PC-3 (cell line): Measurements from ENCODE around the gene QPCT. TPM values are rescaled to one million over a fixed set of nuclear protein-coding genes. Genes with fewer than 3 reads are reported as not detected.

Experiments
- ATAC-seq: fragments of 200-7000 bp; cut with Tn5 transposase; 2 replicates; pipeline ENCODE4 v1.9.1; 2020; ENCODE audit warnings: mild to moderate bottlenecking, moderate library complexity
- BruUV-seq: library from RNA; stranded (reverse); fragments of 400-500 nt; replicated peaks from 2 replicates; lab custom pipeline; 2021; lab: Mats Ljungman, UMichigan
- CTCF ChIA-PET: fragments of 300-600 bp; sonication (Branson Sonifier 250); formaldehyde crosslinking; loops from one replicate; lab custom pipeline; 2022; ENCODE audit warnings: antibody characterized with exemption; lab: Charles Lee
- POLR2A ChIA-PET: fragments of 300-600 bp; sonication (Branson Sonifier 250); formaldehyde crosslinking; loops from one replicate; lab custom pipeline; 2022; ENCODE audit warnings: antibody characterized with exemption; ENCODE audit not compliant: unreplicated experiment; lab: Charles Lee
- DNase-seq: peaks from one replicate; pipeline ENCODE4 v3.0.0-alpha.2; 2015
- H2AFZ ChIP-seq: fragments of 300-600 bp; sonication (generic); 2 replicates; pipeline ENCODE4 v1.6.0; 2016; ENCODE audit warnings: antibody characterized with exemption, low read length
- H3F3A ChIP-seq: fragments of 300-600 bp; sonication (generic); one replicate; pipeline ENCODE4 v1.6.0; 2017; ENCODE audit warnings: antibody characterized with exemption, low read length, control low read depth, mild to moderate bottlenecking; ENCODE audit not compliant: unreplicated experiment
- H3K27ac ChIP-seq: fragments of 300-600 bp; sonication (generic); 2 replicates; pipeline ENCODE4 v1.5.1; 2016; ENCODE audit warnings: mild to moderate bottlenecking, low read length
- H3K27me3 ChIP-seq: fragments of 300-600 bp; sonication (generic); 2 replicates; pipeline ENCODE4 v1.6.1; 2016; ENCODE audit warnings: low read length, mixed read lengths
- H3K36me3 ChIP-seq: fragments of 300-600 bp; sonication (generic); 2 replicates; pipeline ENCODE4 v1.6.1; 2016; ENCODE audit warnings: low read depth, mixed run types, low read length, mixed read lengths
- H3K4me1 ChIP-seq: fragments of 300-600 bp; sonication (generic); 2 replicates; pipeline ENCODE4 v1.5.1; 2016; ENCODE audit warnings: low read length; ENCODE audit not compliant: insufficient read depth
- H3K4me2 ChIP-seq: fragments of 300-600 bp; sonication (generic); 2 replicates; pipeline ENCODE4 v1.6.0; 2016; ENCODE audit warnings: low read length
- H3K4me3 ChIP-seq: fragments of 300-600 bp; sonication (generic); 2 replicates; pipeline ENCODE4 v1.5.1; 2016; ENCODE audit warnings: mild to moderate bottlenecking, low read length, mixed read lengths
- H3K79me2 ChIP-seq: fragments of 300-600 bp; sonication (generic); 2 replicates; pipeline ENCODE4 v1.6.1; 2017; ENCODE audit warnings: low read length, mixed read lengths
- H3K9ac ChIP-seq: fragments of 300-600 bp; sonication (generic); 2 replicates; pipeline ENCODE4 v1.6.0; 2016; ENCODE audit warnings: mild to moderate bottlenecking, low read length
- H3K9me2 ChIP-seq: fragments of 300-600 bp; sonication (generic); replicated peaks from 2 replicates; pipeline ENCODE4 v1.6.1; 2016; ENCODE audit warnings: mixed run types, low read length, mixed read lengths
- H3K9me3 ChIP-seq: fragments of 300-600 bp; sonication (generic); 2 replicates; pipeline ENCODE4 v1.6.1; 2016; ENCODE audit warnings: low read length, mixed read lengths
- H4K20me1 ChIP-seq: fragments of 300-600 bp; sonication (generic); 2 replicates; pipeline ENCODE4 v1.6.1; 2016; ENCODE audit warnings: low read length, mixed read lengths
- EZH2 ChIP-seq: fragments of 300-600 bp; sonication (generic); IDR thresholded peaks from one replicate; pipeline ENCODE4 v1.6.1; 2017; ENCODE audit warnings: antibody characterized with exemption, mild to moderate bottlenecking, low read length; ENCODE audit not compliant: unreplicated experiment
- EZH2phosphoT487 ChIP-seq: fragments of 300-600 bp; sonication (generic); IDR thresholded peaks from 2 replicates; pipeline ENCODE4 v1.6.1; 2018; ENCODE audit warnings: mild to moderate bottlenecking, antibody characterized with exemption, low read length, borderline replicate concordance
- intact Hi-C: fragments of 100-400 bp; cut with micrococcal nuclease; formaldehyde crosslinking; loops from 2 replicates; pipeline ENCODE4 v1.9.0; 2023
- total RNA-seq: library from RNA; depleted of rRNA; stranded (reverse); fragments of >200 nt; gene quantifications from 2 replicates; pipeline ENCODE4 v1.2.3, GENCODE V29; 2014
- TF ChIP-seq, protein P1 (sequence below): fragments of 300-600 bp; sonication (generic); conservative IDR thresholded peaks from 2 replicates; pipeline ENCODE4 v1.5.1; 2017; ENCODE audit warnings: antibody characterized with exemption, low read depth, mild to moderate bottlenecking, low read length

Gene QPCT
- total RNA-seq, 1 experiment from 2014 or later = not detected

DNA sequence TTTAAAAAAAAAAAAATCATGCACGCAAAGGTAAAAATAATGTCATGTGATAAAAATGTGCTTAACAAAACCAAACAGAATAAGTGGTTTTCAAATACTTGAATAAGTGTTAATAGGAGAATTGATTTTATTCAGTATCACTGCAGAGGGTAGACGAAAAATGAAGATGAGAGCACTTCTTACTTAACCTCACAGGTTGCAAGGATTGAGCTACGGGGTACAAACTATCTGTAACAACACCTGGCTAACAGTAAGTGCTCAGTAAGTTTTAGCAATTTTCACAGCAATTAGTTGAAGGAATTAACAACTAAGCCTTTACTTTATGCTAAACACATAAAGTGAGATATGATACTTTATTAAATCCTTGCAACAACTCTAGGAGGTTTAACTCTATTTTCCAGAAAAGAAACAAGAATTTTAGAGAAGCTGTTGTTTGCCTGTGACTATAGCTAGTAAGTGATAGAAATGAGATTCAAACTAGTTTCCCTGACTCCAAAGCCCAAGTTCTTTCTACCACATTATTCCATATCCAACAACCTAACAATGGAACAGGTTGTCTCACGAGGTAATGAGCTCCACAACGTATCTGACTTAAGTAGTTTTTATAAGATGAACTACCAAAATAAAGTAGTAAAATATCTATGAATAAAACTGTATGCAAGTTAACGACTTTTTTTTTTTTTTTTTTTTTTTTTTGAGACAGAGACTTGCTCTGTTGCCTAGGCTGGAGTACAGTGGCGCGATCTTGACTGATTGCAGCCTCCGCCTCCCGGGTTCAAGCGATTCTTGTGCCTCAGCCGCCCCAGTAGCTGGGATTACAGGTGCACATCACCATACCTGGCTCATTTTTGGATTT is 24.4 kb upstream of the QPCT start:
- H3F3A ChIP-seq = no peaks in the 10 kb centered on the region
- H3K4me2 ChIP-seq = no peak overlapping the region
- H3K4me3 ChIP-seq = no peak overlapping the region
- peaks cover 7% of the 10 kb centered on the region; the same call in 1 of the 2 replicates for H3K36me3 ChIP-seq
- DNase-seq = no peak
- CTCF ChIA-PET = no interaction called here
- H3K27ac ChIP-seq = no peak overlapping the region
- TF ChIP-seq EZH2 = no peak
- TF ChIP-seq, protein P1, sequence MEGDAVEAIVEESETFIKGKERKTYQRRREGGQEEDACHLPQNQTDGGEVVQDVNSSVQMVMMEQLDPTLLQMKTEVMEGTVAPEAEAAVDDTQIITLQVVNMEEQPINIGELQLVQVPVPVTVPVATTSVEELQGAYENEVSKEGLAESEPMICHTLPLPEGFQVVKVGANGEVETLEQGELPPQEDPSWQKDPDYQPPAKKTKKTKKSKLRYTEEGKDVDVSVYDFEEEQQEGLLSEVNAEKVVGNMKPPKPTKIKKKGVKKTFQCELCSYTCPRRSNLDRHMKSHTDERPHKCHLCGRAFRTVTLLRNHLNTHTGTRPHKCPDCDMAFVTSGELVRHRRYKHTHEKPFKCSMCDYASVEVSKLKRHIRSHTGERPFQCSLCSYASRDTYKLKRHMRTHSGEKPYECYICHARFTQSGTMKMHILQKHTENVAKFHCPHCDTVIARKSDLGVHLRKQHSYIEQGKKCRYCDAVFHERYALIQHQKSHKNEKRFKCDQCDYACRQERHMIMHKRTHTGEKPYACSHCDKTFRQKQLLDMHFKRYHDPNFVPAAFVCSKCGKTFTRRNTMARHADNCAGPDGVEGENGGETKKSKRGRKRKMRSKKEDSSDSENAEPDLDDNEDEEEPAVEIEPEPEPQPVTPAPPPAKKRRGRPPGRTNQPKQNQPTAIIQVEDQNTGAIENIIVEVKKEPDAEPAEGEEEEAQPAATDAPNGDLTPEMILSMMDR = no peak
- peaks cover 10% of the 10 kb centered on the region; the same call in 1 of the 2 replicates for H3K4me1 ChIP-seq
- BruUV-seq = no TSS peak
- no peak for ATAC-seq
- intact Hi-C loops = no loop called here
- no peak overlapping the region for H3K9ac ChIP-seq
- H4K20me1 ChIP-seq = peaks cover 7% of the 10 kb centered on the region; the same call in 1 of the 2 replicates
- H3K9me2 ChIP-seq = no peaks in the 10 kb centered on the region
- H3K27me3 ChIP-seq = no peaks in the 10 kb centered on the region
- no peaks in the 10 kb centered on the region for H3K9me3 ChIP-seq
- H3K79me2 ChIP-seq = peaks cover 89% of the 10 kb centered on the region
- POLR2A ChIA-PET = no interaction called here
- no peak overlapping the region for H2AFZ ChIP-seq

DNA sequence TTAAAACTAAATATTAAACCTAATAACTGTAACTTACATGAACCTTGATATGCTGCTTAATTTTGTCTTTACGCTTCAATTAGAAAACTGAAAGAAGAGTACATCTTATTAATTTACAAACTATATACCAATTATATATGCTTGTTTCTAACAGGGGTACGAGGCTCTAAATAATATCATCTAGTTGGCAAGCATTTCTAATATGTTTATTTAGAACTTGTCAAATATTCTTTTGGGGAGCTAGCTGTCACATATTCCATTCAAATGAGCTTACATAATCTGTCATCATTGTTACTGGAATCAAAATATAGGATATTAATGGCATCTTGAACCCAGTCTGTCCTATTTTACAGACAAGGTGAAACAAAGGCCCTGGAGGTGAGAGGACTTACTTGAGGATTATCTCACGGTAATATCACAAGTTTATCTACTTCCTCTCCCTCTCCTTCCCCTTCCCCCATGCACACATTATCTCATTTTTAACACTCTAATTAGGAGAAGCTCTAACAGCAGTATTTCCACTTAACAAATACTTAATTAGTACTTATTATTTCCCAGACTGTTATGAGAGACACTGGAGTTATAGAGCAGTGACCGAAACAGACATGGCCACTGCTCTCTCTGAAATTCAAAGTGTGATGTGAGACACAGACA is 23.3 kb upstream of the QPCT start:
- Histone ChIP-seq H3K9me3 (no peaks in the 10 kb centered on the region), H4K20me1 (peaks cover 7% of the 10 kb centered on the region; the same call in 1 of the 2 replicates), H3K36me3 (peaks cover 4% of the 10 kb centered on the region; the same call in 1 of the 2 replicates), H2AFZ (no peak overlapping the region), H3K4me1 (peaks cover 16% of the 10 kb centered on the region), H3K9ac (no peak overlapping the region), H3K27ac (no peak overlapping the region), H3F3A (no peaks in the 10 kb centered on the region), H3K27me3 (no peaks in the 10 kb centered on the region), H3K9me2 (no peaks in the 10 kb centered on the region), H3K4me3 (no peak overlapping the region), H3K79me2 (peaks cover 78% of the 10 kb centered on the region), H3K4me2 (peak overlapping the region; percentile 86; the same call in 1 of the 2 replicates)
- CTCF ChIA-PET = no interaction called here
- intact Hi-C loops = no loop called here
- TF ChIP-seq EZH2phosphoT487 (no peak), EZH2 (no peak)
- DNase-seq (no peak), ATAC-seq (no peak)
- POLR2A ChIA-PET = interaction anchor here (1.1 kb wide), 1 partner anchor 90 kb away, joined by 4 read pairs; the partner anchor contains the start of genes CEBPZ and NDUFAF7
- no TSS peak for BruUV-seq

DNA sequence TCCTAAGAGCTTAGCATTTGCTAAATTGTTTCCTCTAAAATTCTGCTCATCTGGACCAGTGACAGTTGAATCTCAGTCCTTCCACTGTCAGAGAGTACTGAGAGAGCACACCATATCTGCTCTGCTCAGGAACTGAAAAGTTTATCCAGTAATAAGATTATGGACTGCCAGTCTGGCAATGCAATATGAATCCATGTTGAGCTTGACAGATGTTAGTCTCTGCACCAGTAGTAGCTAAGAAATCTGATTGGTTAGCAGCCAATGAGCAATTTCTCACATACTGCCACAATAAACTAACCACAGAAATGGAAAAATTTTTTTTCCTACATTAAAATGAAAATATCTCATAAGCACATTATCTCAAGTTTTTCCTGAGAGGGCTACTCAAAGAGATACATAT is 22.1 kb upstream of the QPCT start:
- H3K27ac ChIP-seq = no peak overlapping the region
- no peaks in the 10 kb centered on the region for H3K9me3 ChIP-seq
- H2AFZ ChIP-seq = no peak overlapping the region
- no peaks in the 10 kb centered on the region for H3F3A ChIP-seq
- ChIA-PET POLR2A (interaction anchor here (0.6 to 1.1 kb wide), 2 partner anchors 91 to 182 kb away, joined by 4 to 5 read pairs; partner anchors contain the start of genes CEBPZ and NDUFAF7), CTCF (interaction anchor here (0.8 kb wide), 1 partner anchor 555 kb away, joined by 4 read pairs; no protein-coding TSS in a partner anchor)
- DNase-seq (no peak), ATAC-seq (no peak)
- peak overlapping the region; percentile 86 for H3K4me2 ChIP-seq
- peaks cover 7% of the 10 kb centered on the region; the same call in 1 of the 2 replicates for H4K20me1 ChIP-seq
- intact Hi-C loops = no loop called here
- peak overlapping the region; percentile 93 for H3K4me3 ChIP-seq
- H3K36me3 ChIP-seq = peaks cover 3% of the 10 kb centered on the region; the same call in 1 of the 2 replicates
- peaks cover 67% of the 10 kb centered on the region for H3K79me2 ChIP-seq
- no TSS peak for BruUV-seq
- no peaks in the 10 kb centered on the region for H3K27me3 ChIP-seq
- no peaks in the 10 kb centered on the region for H3K9me2 ChIP-seq
- no peak for TF ChIP-seq EZH2
- TF ChIP-seq, protein P1 = no peak
- TF ChIP-seq EZH2phosphoT487 = no peak
- peak overlapping the region; percentile 82; the same call in 1 of the 2 replicates for H3K9ac ChIP-seq
- peaks cover 26% of the 10 kb centered on the region for H3K4me1 ChIP-seq
